GM19193 (cell line): ENCODE measurements around the gene ARPC1A.

Experiments used
- POLR2A ChIP-seq: IDR thresholded peaks from 4 replicates; pipeline ENCODE4 v1.6.1; 2011; ENCODE audit not compliant: insufficient read depth, insufficient read length; ENCODE audit errors: extremely low read depth

The ARPC1A gene

DNA sequence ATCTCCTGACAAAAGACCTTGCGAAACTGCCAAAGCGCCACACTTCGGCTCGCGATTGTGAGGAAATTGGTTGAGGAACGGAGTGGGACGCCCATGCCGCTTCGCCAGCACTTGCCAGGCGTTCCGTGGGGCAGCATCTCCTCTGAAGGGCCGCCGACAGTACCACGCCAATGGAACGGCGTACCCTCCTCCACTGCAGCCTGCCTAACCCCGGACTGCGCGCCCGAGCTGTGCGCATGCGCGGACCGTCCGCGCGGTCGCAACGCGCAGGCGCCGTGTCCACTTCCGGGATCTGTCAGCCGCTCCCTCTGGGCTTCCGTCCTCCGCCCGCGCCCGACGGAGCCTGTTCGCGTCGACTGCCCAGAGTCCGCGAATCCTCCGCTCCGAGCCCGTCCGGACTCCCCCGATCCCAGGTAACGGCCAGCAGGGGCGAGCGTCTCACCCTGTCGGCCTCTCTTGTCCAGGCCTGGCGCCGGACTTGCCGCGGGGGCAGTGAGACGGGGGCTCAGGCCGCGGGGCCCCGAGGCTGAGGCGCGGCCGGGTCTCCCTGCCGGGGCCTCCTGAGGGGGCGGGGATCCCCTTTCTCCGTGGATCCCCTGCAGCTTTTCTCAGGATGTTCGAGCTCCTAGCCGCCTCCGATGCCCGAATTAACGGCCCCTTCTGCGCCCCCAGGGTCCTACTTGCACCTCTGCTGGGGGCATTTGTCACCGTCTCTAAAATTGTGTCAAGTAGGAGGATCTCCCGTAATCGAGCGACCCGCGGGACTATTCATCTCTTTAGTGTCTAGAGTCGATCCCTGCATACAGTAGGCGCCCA is at the start of gene ARPC1A:
ARPC1A (plus strand) TSS at position 307 of the 816 bp plus-strand sequence. CDS start 7,456 bp downstream, outside the sequence.
- peak; percentile 97 for TF ChIP-seq POLR2A

DNA sequence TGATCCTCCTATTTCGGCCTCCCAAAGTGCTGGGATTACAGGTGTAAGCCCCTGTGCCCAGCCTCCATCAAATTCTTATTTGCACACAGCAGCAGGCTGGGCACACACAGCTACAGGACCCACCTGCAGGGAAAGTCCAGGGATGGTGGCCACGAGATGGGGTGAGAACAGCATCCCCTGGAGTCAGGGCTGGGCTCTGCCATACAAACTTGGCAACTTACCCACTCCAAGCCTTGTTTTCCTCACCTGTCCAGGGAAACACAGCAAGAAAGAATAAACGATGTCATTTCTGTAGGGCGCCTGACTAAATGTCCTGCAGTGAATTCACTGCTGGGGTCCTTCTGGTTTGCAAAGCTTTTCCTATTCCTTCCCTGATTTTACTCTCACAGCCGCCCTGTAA is 47.5 kb upstream of the ARPC1A start:
- TF ChIP-seq POLR2A: no peak

DNA sequence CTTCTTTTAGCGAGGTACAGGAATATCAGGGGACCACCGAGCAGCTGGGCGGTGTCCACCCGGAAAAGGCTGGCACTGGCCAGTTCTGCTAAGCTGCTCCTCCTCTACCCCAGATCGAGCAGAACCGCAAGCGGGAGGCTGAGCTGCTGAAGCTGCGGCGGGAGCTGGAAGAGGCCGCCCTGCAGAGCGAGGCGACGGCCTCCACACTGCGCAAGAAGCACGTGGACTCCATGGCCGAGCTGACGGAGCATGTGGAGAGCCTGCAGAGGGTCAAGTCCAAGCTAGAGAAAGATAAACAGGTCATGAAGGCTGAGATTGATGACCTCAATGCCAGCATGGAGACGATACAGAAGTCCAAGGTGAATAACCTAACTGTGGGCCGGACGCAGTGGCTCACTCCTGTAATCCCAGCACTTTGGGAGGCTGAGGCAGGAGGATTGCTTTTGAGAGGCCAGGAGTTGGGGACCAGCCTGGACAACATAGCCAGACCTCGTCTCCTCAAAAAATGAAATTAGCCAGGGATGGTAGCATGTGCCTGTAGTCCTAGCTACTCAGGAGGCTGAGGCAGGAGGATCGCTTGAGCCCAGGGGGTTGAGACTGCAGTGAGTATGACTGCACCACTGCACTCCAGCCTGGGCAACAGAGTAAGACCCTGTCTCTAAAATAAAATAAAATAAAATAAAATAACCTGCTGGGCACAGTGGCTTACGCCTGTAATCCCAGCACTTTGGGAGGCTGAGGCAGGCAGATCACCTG is 37.7 kb upstream of the ARPC1A start:
- TF ChIP-seq POLR2A: no peak

DNA sequence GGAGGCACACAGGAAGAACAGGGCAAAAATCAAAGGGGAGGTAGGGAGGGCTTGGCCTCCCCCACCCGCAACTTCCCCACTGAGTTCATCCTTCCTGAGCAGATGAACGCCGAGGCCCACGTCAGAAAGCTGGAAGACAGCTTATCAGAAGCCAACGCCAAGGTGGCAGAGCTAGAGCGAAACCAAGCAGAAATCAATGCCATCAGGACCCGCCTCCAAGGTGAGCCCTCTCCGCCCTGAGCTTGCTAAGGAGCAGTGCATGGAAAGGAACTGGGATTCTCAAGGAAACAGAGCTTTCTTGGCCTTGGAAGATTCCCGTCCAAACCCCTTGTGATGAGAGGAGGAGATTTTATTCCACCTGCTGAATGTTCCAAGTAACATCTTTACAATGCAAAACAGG is 36.5 kb upstream of the ARPC1A start:
- TF ChIP-seq POLR2A: no peak

DNA sequence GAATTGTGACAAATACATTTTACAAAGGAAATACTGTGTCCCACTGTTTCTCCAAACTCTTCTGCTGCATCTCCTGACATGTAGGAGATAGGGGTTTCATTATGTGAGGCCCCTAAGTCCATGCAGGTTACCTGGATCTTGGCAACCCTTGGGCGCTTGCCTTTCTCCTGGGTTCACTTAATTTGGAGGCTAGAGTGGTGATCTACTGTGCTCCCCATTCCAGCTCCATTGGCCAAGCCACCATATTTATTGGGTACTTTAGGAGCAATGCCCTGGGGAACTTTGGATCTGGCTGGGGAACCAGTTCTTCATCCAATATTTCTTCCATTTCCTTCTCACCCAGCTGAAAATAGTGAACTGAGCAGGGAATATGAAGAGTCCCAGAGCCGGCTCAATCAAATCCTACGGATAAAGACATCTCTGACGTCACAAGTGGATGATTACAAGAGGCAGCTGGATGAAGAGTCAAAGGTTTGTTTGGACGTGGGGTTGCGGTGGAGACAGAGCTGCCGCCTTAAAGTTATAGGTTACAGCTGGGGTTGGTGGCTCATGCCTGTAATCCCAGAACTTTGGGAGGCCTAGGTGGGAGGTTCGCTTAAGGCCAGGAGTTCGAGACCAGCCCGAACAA is 34.6 kb upstream of the ARPC1A start:
- TF ChIP-seq POLR2A: no peak

DNA sequence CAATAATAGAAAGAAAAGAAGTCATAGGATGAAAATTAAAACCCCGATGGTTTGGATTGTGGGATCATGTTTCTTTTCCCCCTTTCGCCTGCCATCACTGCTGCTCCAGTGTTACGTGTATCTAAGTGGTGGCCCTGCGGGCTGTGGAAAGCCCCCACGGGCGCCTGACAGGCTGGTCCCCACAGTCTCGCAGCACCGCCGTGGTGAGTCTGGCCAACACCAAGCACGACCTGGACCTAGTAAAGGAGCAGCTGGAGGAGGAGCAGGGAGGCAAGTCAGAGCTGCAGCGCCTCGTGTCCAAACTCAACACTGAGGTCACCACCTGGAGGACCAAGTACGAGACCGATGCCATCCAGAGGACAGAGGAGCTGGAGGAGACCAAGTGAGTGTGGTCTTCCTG is 33.6 kb upstream of the ARPC1A start:
- no peak for TF ChIP-seq POLR2A

DNA sequence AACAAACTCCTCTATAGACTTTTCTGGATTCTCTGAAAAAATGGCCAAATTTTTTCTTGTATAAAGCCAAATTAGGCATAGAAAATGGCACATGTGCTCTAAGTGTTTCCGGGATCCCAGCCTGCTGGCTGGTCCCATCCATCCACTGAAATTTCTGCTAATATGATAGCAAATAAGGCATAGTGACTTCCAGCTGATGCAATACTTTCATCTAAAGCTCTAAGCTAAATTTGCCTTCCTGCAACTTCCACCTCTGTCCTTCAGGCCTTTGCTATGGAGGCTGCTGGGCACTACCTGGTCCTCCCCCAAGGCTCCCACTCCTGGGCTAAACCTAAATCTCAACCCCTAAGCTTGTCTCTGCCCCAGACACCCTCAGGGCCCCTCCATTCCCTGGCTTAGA is 32.5 kb upstream of the ARPC1A start:
- TF ChIP-seq POLR2A: no peak

DNA sequence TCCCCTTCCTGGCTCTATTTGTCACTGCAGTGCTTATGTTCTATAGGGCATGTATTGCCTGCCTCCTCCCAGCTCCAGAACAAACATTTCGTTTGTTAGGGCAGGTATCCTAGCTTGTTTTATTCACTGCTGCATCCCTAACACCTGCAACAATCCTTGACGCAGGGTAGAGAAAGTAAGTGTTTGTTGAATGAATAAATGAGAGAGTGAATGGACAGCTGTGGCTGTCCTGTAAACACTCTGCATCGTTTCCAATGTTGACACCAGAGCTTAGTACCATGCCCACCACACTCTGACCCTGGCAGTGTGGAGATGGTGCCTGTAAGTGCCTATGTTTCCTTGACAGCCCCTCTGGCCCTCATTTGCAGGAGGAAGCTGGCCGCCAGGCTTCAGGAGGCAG is 32.0 kb upstream of the ARPC1A start:
- TF ChIP-seq POLR2A: no peak

DNA sequence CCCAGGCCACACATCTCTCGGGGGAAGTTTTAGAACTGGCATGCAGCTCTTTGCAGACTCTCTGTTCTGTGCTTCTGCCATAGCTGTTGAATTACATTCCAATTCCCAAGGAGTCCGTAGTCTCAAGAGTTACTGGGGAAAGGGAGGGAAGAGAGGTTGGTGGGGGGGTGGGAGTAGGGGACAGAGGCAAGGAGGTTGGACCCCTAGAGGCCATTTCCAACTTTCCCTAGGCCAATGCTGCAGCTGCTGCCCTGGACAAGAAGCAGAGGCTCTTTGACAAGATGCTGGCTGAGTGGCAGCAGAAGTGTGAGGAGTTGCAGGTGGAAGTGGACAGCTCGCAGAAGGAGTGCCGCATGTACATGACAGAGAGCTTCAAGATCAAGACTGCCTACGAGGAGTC is 29.2 kb upstream of the ARPC1A start:
- TF ChIP-seq POLR2A: no peak

DNA sequence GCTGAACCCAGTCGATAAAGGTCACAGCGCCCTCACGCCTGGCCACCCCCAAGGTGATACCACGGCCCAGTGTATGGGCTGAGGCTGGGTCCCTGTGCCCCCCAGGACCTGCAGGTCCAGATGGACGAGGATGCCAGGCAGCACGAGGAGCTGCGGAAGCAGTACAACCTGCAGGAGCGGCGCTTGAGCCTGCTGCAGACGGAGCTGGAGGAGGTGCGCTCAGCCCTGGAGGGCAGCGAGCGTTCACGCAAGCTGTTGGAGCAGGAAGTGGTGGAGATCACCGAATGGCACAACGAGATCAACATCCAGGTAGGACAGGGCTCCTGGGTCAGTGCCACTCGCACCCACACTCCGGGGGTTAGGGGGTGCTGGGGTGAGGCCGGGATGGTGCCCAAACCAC is 24.2 kb upstream of the ARPC1A start:
- TF ChIP-seq POLR2A: no peak

DNA sequence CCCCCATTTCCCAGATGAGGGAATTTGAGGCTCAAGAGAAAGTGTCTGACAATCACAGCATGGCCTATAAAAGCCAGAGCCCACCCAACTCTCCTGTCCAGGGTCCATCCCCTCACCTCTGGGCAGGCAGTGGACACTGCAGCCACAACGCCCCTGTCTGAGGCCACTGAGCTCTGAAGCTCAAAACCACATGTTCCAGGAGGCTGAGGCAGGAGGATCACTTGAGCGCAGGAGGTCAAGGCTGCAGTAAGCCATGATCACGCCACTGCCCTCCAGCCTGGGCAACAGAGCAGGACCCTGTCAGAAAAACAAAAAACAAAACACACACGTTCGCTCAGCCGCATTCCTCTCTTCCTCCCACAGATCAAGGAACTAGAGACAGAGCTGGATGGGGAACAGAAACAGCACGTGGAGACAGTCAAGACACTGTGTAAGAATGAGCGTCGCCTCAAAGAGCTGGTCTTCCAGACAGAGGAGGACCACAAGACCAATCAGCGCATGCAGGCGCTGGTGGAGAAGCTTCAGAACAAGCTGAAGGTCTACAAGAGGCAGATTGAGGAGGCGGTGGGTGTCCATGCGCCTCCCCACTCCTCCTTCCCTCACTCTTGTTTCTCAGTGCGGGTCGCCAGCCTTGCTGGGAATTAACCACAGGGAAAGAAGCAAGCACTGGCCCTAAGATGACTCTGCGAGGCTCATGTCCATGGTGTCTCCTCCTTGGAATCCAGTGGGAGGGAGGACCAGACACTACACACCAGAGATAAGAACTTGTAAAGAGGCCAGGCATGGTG is 20.0 kb upstream of the ARPC1A start:
- no peak for TF ChIP-seq POLR2A

DNA sequence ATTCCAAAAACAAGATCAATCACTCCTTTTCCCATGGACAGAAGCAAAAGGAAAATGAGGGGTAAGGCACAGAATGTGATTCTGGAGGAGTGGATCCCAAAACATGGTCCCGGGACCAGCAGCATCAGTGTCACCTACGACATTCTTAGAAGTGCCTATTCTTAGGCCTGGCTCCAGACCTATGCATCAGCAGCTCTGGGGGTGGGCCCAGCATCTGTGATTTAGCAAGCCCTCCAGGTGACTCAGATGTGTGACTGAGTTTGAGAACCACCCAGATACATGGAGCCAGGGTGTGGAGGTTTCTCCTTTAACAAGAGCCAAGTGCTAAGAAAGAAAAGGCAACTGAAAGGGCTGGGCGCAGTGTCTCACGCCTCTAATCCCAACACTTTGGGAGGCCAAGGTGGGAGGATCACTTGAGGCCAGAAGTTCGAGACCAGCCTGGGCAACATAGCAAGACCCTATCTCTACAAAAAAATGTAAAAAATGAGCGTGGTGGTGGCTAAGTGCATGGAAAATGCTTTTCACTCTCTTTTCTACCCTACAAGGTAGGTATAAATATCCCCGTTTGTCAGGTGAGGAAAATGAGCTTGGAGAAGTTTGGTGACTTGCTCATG is 17.1 kb upstream of the ARPC1A start:
- no peak for TF ChIP-seq POLR2A

DNA sequence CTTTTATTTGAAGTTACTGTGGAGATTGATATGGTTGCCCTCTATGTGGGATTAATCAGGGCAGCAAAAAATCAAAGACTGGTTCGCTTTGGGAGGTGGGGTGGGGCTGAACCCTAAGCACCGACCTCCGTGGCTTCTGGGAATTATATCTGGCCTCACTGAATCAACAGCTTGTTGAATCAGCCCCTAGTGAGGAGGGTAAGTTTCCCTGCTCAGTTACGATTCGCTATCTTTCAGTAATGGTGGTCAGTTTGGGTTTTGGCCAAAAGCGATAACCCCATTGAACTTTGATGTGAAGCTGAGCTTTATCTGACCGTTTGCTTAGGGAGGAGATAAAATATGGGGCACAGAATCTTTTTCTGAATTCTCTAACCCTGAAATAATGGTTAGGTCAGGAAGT is 16.6 kb upstream of the ARPC1A start:
- TF ChIP-seq POLR2A: no peak

DNA sequence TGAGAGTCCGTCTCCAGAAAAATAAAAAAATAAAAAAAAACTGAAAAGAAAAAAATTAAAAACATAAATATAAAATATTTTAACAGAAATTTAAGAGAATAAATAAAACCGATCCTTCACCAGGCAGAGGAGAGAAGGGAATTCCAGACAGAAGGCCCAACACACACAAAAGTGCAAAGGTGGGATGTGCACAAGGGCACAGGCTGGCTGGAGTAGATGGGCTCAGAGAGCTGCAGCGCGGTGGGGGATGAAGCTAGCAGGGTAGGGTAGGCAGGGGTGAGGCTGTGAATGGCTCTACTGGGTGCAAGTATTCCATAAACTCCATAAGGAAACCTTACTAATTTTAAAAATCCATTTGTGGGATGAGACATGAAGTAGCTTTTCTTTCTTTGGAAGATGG is 15.7 kb upstream of the ARPC1A start:
- TF ChIP-seq POLR2A: no peak
